Pancreas (tissue), 10 donors: ENCODE results near the gene WDR81. TPM values are rescaled to one million over a fixed set of nuclear protein-coding genes. Genes with fewer than 3 reads are reported as not detected.
A peak's percentile ranks its signal among the peaks of the same experiment; 100 is the strongest.
"Not testable (repeated sequence)": the region's sequence is repeated elsewhere in the genome, so short reads cannot be mapped to it uniquely, and the experiment has no call there.

Experiments used
- ATAC-seq, 4 donors: fragments of 200-7000 bp; cut with Tn5 transposase; one replicate each; pipeline versions ENCODE4 v1.8.0 to v1.9.1; 2020; ENCODE audit warnings: mild to moderate bottlenecking in 4 of 4, moderate library complexity in 4 of 4
- DNase-seq, 6 donors: peaks; one replicate each; pipeline ENCODE4 v3.0.0-alpha.2; 2020
- FAIRE-seq: peaks from 2 replicates; lab custom pipeline; 2012; peaks lifted over from hg19 to GRCh38; lab: Jason Lieb, UNC
- H3K27ac ChIP-seq, 4 donors: fragments of 200-600 bp; sonication (generic); 1 replicate in 3 of 4; 2 replicates in 1 of 4; pipeline versions ENCODE4 v1.5.0 to v1.8.0; 2020
- H3K27me3 ChIP-seq, 4 donors: fragments of 200-600 bp; one replicate each; pipeline ENCODE4 v1.8.0; 2021
- H3K36me3 ChIP-seq, 3 donors: fragments of 200-600 bp; sonication (generic) in 1 of 3; one replicate each; pipeline versions ENCODE4 v1.5.0 to v1.8.0; 2020 to 2021
- H3K4me1 ChIP-seq, 3 donors: fragments of 200-600 bp; one replicate each; pipeline ENCODE4 v1.8.0; 2021
- H3K4me3 ChIP-seq, 4 donors: fragments of 200-600 bp; sonication (generic) in 2 of 4; one replicate each; pipeline versions ENCODE4 v1.5.0 to v1.8.0; 2020 to 2021
- H3K9me3 ChIP-seq, 4 donors: fragments of 200-600 bp; one replicate each; pipeline ENCODE4 v1.8.0; 2021
- WGBS, 2 donors: extraction: QIAGEN DNeasy Blood & Tissue Kit; methylation state at CpG; one replicate each; pipeline ENCODE4 v1.1.7; 2013; 5-methylcytosine and 5-hydroxymethylcytosine counted together
- intact Hi-C, 3 donors: fragments of 100-400 bp; cut with DNase I; formaldehyde crosslinking; loops; one replicate each; pipeline versions ENCODE4 v1.11.1 to v1.14.2; 2022
- polyA plus RNA-seq, 2 donors: library from polyadenylated mRNA; stranded (reverse); fragments of 200-250 nt; gene quantifications; one replicate each; pipeline ENCODE4 v1.2.3, GENCODE V29; 2013
- total RNA-seq, 6 donors: library from RNA; stranded (reverse); fragmentation: NEBNext Ultra II Directional in 4 of 6; extraction: Animal tissue kit (Norgen Biotek cat#: 25700) in 4 of 6; gene quantifications; one replicate each; pipeline versions ENCODE4 v1.2.1 to v1.2.4, GENCODE V29; 2021 to 2023
- TF ChIP-seq, protein P1 (sequence below), 4 donors: fragments of 200-600 bp; sonication (generic) in 3 of 4; IDR thresholded peaks; one replicate each; pipeline versions ENCODE4 v1.5.0 to v1.8.0; 2021; ENCODE audit warnings: antibody characterized with exemption in 4 of 4
- donor health status: healthy with polysubstance abuse.
- donor health status: DM: no; HTN: no; CAD: no; lungs with moderate emphysema.
- donor health status: DM: no; HTN: no; CAD: no.
- donor health status: control.
- donor health status: control.
- donor health status: Bipolar disorder and iron deficiency.
- donor health status: DM: yes; HTN: yes; CAD: no.
- donor health status: DM: no; HTN: no; CAD: no.
- donor health status: DM: no; HTN: no; CAD: no.
- donor health status: DM: yes; HTN: yes; CAD: no.

The WDR81 gene
- total and polyA plus RNA-seq, 8 donors = 5.7 to 24.4 (median 9.4) TPM

DNA sequence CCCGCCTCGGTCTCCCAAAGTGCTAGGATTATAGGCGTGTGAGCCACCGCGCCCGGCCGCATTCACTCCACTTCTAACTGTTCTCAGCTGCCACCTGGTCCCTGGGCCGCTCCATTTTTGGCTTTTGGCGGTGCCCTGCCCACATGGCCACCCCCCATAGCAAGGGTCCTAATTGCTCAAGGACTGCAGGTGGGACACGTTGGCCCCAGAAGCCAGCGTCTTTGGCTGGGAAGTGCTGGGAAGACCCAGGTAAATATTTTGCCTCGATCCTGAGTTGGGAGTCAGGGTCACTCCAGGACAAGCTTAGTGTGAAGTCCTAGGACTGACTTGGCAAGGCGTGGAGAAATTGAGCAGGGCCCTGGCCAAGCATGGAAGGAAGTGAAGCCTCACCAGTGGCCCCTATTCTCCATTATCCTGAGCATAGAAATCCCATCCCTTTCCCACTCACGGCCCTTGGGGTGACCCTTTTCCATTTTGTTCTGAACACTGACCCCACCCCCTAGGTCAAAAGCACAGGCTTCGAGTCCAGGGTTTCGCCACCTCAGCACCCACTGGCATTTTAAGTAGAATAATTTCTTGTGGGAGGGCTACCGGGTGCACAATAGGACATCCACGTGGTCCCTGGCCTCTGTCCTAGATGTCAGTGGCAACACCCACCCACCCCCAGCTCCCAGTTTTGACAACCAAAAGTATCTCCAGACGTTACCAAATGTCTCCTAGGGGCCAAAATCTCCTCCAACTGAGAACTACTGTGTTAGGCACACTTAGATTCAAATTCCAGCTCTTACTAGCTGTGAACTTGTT, 5.9 kb upstream of the WDR81 start:
- WGBS, 2 donors = 71 to 73% methylated on average over 19 of the region's 19 CpGs
- peak in 2 of 6 donors; percentile 30 to 37 for DNase-seq
- FAIRE-seq = no peak
- Histone ChIP-seq H3K4me1 (peaks cover 7 to 25% (median 16%) of the 10 kb centered on the region in 3 donors), H3K4me3 (peak overlapping the region in 1 of 4 donors; percentile 83), H3K9me3 (no peaks in the 10 kb centered on the region), H3K27me3 (no peaks in the 10 kb centered on the region), H3K36me3 (no peaks in the 10 kb centered on the region), H3K27ac (peak overlapping the region in 2 of 4 donors; percentile 98 to 99)
- no peak for ATAC-seq
- intact Hi-C loops = no loop called here
- TF ChIP-seq, protein P1, sequence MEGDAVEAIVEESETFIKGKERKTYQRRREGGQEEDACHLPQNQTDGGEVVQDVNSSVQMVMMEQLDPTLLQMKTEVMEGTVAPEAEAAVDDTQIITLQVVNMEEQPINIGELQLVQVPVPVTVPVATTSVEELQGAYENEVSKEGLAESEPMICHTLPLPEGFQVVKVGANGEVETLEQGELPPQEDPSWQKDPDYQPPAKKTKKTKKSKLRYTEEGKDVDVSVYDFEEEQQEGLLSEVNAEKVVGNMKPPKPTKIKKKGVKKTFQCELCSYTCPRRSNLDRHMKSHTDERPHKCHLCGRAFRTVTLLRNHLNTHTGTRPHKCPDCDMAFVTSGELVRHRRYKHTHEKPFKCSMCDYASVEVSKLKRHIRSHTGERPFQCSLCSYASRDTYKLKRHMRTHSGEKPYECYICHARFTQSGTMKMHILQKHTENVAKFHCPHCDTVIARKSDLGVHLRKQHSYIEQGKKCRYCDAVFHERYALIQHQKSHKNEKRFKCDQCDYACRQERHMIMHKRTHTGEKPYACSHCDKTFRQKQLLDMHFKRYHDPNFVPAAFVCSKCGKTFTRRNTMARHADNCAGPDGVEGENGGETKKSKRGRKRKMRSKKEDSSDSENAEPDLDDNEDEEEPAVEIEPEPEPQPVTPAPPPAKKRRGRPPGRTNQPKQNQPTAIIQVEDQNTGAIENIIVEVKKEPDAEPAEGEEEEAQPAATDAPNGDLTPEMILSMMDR (IDR thresholded peaks at IDR 0.05) = no peak

DNA sequence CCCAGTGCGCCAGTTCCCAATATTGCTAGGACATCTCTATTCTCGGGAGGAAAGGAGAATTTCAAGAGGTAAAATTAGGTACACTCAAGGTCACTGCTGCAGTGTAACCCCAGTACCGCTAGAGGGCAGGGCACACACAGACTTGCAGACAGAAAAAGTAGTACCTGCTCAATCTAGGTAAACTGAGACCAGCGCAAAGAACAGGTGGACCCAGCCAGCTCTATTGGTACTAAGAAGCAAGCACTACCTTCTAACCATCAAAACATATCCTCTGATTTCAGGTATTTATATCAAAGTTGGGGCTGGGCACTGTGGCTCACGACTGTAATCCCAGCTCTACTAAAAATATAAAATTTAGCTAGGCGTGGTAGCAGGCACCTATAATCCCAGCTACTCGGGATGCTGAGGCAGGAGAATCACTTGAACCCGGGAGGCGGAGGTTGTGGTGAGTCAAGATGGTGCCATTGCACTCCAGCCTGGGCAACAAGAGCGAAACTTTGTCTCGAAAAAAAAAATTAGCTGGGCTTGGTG, 3.6 kb upstream of the WDR81 start:
- FAIRE-seq (no peak), ATAC-seq (no peak), DNase-seq (peak in 4 of 6 donors; percentile 47 to 82 (median 63))
- no peak overlapping the region for H3K4me3 ChIP-seq
- no peak overlapping the region for H3K27ac ChIP-seq
- WGBS, 2 donors = 26 to 32% methylated on average over 11 of the region's 11 CpGs
- no peaks in the 10 kb centered on the region for H3K9me3 ChIP-seq
- no peaks in the 10 kb centered on the region for H3K27me3 ChIP-seq
- no peaks in the 10 kb centered on the region for H3K36me3 ChIP-seq
- intact Hi-C loops = loop anchor here in 2 of 3 donors (10.0 kb wide), 3 partner anchors 54 to 154 kb away; no protein-coding TSS in a partner anchor
- TF ChIP-seq, protein P1 (IDR thresholded peaks at IDR 0.05) = peak; percentile 84 to 89 (median 86)
- peaks cover 0 to 31% (median 6%) of the 10 kb centered on the region in 3 donors for H3K4me1 ChIP-seq

GRCh38 chr17:1722022-1722421, 2.5 kb upstream of the WDR81 start:
- H3K27me3 ChIP-seq, FAIRE-seq, H3K4me3 ChIP-seq, H3K36me3 ChIP-seq, H3K9me3 ChIP-seq, DNase-seq, ATAC-seq, H3K27ac ChIP-seq: not testable (repeated sequence)
- peaks cover 0 to 32% (median 6%) of the 10 kb centered on the region in 3 donors for H3K4me1 ChIP-seq
- 95 to 96% methylated on average over 8 of the region's 8 CpGs for WGBS, 2 donors
- intact Hi-C loops = loop anchor here in 2 of 3 donors (10.0 kb wide), 3 partner anchors 53 to 153 kb away; no protein-coding TSS in a partner anchor

DNA sequence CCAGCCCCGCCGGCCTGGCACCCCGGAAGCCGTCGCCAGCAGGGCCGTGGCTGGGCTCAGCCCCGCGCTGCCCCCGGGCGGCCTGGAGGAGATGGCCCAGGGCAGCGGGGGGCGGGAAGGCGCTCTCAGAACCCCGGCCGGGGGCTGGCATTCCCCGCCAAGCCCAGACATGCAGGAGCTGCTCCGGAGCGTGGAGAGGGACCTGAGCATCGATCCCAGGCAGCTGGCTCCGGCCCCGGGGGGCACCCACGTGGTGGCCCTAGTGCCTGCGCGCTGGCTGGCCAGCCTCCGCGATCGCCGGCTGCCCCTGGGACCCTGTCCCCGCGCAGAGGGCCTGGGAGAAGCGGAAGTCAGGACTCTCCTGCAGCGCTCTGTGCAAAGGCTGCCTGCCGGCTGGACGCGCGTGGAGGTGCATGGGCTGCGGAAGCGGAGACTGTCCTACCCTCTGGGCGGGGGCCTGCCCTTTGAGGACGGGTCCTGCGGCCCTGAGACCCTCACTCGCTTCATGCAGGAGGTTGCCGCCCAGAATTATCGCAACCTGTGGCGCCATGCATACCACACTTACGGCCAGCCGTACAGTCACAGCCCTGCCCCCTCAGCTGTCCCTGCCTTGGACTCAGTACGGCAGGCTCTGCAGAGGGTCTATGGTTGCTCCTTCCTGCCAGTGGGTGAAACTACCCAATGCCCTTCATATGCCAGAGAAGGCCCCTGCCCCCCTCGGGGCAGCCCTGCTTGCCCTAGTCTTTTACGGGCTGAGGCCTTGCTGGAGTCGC, 551 bp downstream of the WDR81 start:
- Histone ChIP-seq H3K27me3 (no peaks in the 10 kb centered on the region), H3K4me3 (peak overlapping the region; percentile 86 to 95 (median 89)), H3K27ac (peak overlapping the region in 3 of 4 donors; percentile 40 to 75 (median 65)), H3K4me1 (peaks cover 0 to 26% (median 0%) of the 10 kb centered on the region in 3 donors), H3K9me3 (no peaks in the 10 kb centered on the region), H3K36me3 (peaks cover 0 to 3% (median 0%) of the 10 kb centered on the region in 3 donors)
- TF ChIP-seq, protein P1 (IDR thresholded peaks at IDR 0.05) = no peak
- peak; percentile 63 to 81 (median 70) for ATAC-seq
- no peak for FAIRE-seq
- WGBS, 2 donors = 9 to 12% methylated on average over 40 to 51 of the region's 51 CpGs
- intact Hi-C loops = loop anchor here in 2 of 3 donors (10.0 kb wide), 3 partner anchors 50 to 150 kb away; no protein-coding TSS in a partner anchor
- peak in 2 of 6 donors; percentile 55 to 80 for DNase-seq
